ENCODE results near the gene ZNF83. TPM values are rescaled to one million over a fixed set of nuclear protein-coding genes. Genes with fewer than 3 reads are reported as not detected.

The ZNF83 gene
- total and polyA plus RNA-seq, 7 experiments from 2014 or later: 17.2 to 113 (median 62.5) TPM

- no peak overlapping the region for H3K27ac Mint-ChIP-seq
- ATAC-seq (no peak), DNase-seq (no peak)
- intact Hi-C loops (cut with micrococcal nuclease): no loop called here
- H3K4me3 Mint-ChIP-seq: no peak overlapping the region
- POLR2A ChIA-PET: no interaction called here
- no peaks in the 10 kb centered on the region for H3K27me3 Mint-ChIP-seq
- Histone ChIP-seq H3K36me3 (ENCODE audit: control insufficient read depth in 2 of 3, insufficient read depth in 3 of 3, low read length in 3 of 3) (peaks cover 0 to 17% (median under 1%) of the 10 kb centered on the region in 3 experiments), H3K27ac (ENCODE audit: low read depth, low read length) (no peak overlapping the region), H3K4me3 (ENCODE audit: low read length) (no peak overlapping the region), H3K9me3 (ENCODE audit: control insufficient read depth in 2 of 3, low read length in 3 of 3) (no peaks in the 10 kb centered on the region), H3K27me3 (ENCODE audit: control insufficient read depth in 2 of 2, insufficient read depth in 2 of 2, low read length in 2 of 2) (no peaks in the 10 kb centered on the region), H3K4me1 (ENCODE audit: control insufficient read depth in 2 of 2, insufficient read depth in 2 of 2, low read length in 2 of 2) (no peaks in the 10 kb centered on the region)
- peaks cover 0 to 78% (median 8%) of the 10 kb centered on the region in 11 donors for H3K9me3 Mint-ChIP-seq
- H3K4me1 Mint-ChIP-seq: peaks cover 0 to 16% (median 0%) of the 10 kb centered on the region in 7 donors
- CTCF ChIA-PET: no interaction called here
- H3K36me3 Mint-ChIP-seq: peaks cover 11 to 88% (median 82%) of the 10 kb centered on the region in 5 donors
Measured at GRCh38 chr19:52664461-52664860, 26.3 kb upstream of the ZNF83 start.

DNA sequence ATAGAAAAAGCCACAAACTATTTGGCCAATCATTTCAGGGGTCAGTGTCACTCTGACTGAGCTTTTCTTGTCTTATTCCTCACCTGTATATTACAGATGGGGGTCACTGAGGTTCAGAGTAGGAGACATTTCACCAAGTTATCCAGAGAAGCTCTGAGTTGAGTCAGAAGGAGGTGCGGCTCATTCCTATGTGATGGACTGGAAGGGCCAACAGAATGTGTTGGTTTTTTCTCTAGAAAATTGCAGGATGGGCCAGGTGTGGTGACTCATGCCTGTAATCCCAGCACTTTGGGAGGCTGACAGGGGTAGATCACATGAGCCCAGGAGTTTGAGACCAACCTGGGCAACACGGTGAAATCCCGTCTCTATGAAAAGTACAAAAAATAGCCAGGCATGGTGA lies 24.5 kb upstream of the ZNF83 start:
- DNase-seq (no peak), ATAC-seq (no peak)
- peaks cover 0 to 35% (median 9%) of the 10 kb centered on the region in 3 experiments for H3K36me3 ChIP-seq (ENCODE audit: control insufficient read depth in 2 of 3, insufficient read depth in 3 of 3, low read length in 3 of 3)
- no peaks in the 10 kb centered on the region for H3K27me3 ChIP-seq (ENCODE audit: control insufficient read depth in 2 of 2, insufficient read depth in 2 of 2, low read length in 2 of 2)
- no peak overlapping the region for H3K27ac ChIP-seq (ENCODE audit: low read depth, low read length)
- H3K27ac Mint-ChIP-seq: no peak overlapping the region
- H3K9me3 Mint-ChIP-seq: peaks cover 0 to 80% (median 18%) of the 10 kb centered on the region in 11 donors
- peaks cover 0 to 16% (median 0%) of the 10 kb centered on the region in 7 donors for H3K4me1 Mint-ChIP-seq
- peaks cover 0 to 3% (median 0%) of the 10 kb centered on the region in 3 experiments for H3K9me3 ChIP-seq (ENCODE audit: control insufficient read depth in 2 of 3, low read length in 3 of 3)
- intact Hi-C loops (cut with micrococcal nuclease): no loop called here
- POLR2A ChIA-PET: interaction anchor here (1.2 kb wide), 1 partner anchor 22 kb away, joined by 3 read pairs; no protein-coding TSS in a partner anchor
- H3K36me3 Mint-ChIP-seq: peaks cover 26 to 90% (median 85%) of the 10 kb centered on the region in 5 donors
- no peaks in the 10 kb centered on the region for H3K4me1 ChIP-seq (ENCODE audit: control insufficient read depth in 2 of 2, insufficient read depth in 2 of 2, low read length in 2 of 2)
- CTCF ChIA-PET: no interaction called here
- no peak overlapping the region for H3K4me3 ChIP-seq (ENCODE audit: low read length)
- no peak overlapping the region for H3K4me3 Mint-ChIP-seq
- H3K27me3 Mint-ChIP-seq: no peaks in the 10 kb centered on the region

- Histone ChIP-seq H3K27me3 (ENCODE audit: control insufficient read depth in 2 of 2, insufficient read depth in 2 of 2, low read length in 2 of 2) (no peaks in the 10 kb centered on the region), H3K27ac (ENCODE audit: low read depth, low read length) (no peak overlapping the region), H3K36me3 (ENCODE audit: control insufficient read depth in 2 of 3, insufficient read depth in 3 of 3, low read length in 3 of 3) (peaks cover 0 to 47% (median 9%) of the 10 kb centered on the region in 3 experiments), H3K4me1 (ENCODE audit: control insufficient read depth in 2 of 2, insufficient read depth in 2 of 2, low read length in 2 of 2) (no peaks in the 10 kb centered on the region), H3K9me3 (ENCODE audit: control insufficient read depth in 2 of 3, low read length in 3 of 3) (peaks cover 0 to 3% (median 0%) of the 10 kb centered on the region in 3 experiments), H3K4me3 (ENCODE audit: low read length) (no peak overlapping the region)
- no peak for DNase-seq
- POLR2A ChIA-PET: interaction anchor here (0.8 kb wide), 1 partner anchor 36 kb away, joined by 3 read pairs; no protein-coding TSS in a partner anchor
- intact Hi-C loops (cut with micrococcal nuclease): no loop called here
- no peak overlapping the region for H3K4me3 Mint-ChIP-seq
- peaks cover 0 to 77% (median 22%) of the 10 kb centered on the region in 11 donors for H3K9me3 Mint-ChIP-seq
- peak overlapping the region in 1 of 9 donors; percentile 66 for H3K27ac Mint-ChIP-seq
- peaks cover 0 to 12% (median 0%) of the 10 kb centered on the region in 7 donors for H3K4me1 Mint-ChIP-seq
- H3K27me3 Mint-ChIP-seq: no peaks in the 10 kb centered on the region
- H3K36me3 Mint-ChIP-seq: peaks cover 26 to 89% (median 85%) of the 10 kb centered on the region in 5 donors
- CTCF ChIA-PET: no interaction called here
- ATAC-seq: no peak
Measured at GRCh38 chr19:52660981-52661380, 22.8 kb upstream of the ZNF83 start.

DNA sequence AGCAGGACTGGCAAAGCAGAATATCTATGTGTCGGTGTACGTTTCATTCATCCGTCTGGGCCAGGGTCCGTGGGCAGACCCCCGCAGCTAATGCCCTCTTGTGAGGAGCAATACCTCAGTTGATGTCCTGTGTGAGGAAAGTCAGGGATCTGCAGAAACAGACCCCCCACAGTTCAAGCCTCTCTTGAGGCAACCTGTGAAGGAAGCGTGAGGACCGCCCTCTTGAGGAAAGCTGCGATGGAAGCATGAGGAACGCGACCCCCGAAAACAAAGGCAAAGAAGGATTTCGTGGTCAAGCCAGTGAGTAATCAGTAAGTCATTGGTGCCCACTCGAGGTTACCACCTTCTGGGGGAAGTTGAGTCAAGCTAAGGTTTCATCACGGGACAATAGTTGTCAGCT lies 20.9 kb upstream of the ZNF83 start:
- no peak overlapping the region for H3K27ac Mint-ChIP-seq
- no peak overlapping the region for H3K4me3 Mint-ChIP-seq
- H3K9me3 Mint-ChIP-seq: peaks cover 0 to 88% (median 37%) of the 10 kb centered on the region in 11 donors
- ChIA-PET CTCF (interaction anchor here (0.6 kb wide), 1 partner anchor 721 kb away, joined by 3 read pairs; no protein-coding TSS in a partner anchor), POLR2A (no interaction called here)
- no peak overlapping the region for H3K4me3 ChIP-seq (ENCODE audit: low read length)
- H3K36me3 ChIP-seq (ENCODE audit: control insufficient read depth in 2 of 3, insufficient read depth in 3 of 3, low read length in 3 of 3): peaks cover 3 to 66% (median 9%) of the 10 kb centered on the region in 3 experiments
- H3K4me1 ChIP-seq (ENCODE audit: control insufficient read depth in 2 of 2, insufficient read depth in 2 of 2, low read length in 2 of 2): no peaks in the 10 kb centered on the region
- H3K27me3 ChIP-seq (ENCODE audit: control insufficient read depth in 2 of 2, insufficient read depth in 2 of 2, low read length in 2 of 2): no peaks in the 10 kb centered on the region
- intact Hi-C loops (cut with micrococcal nuclease): no loop called here
- DNase-seq (no peak), ATAC-seq (no peak)
- H3K27me3 Mint-ChIP-seq: no peaks in the 10 kb centered on the region
- H3K9me3 ChIP-seq (ENCODE audit: control insufficient read depth in 2 of 3, low read length in 3 of 3): peaks cover 0 to 3% (median 0%) of the 10 kb centered on the region in 3 experiments
- H3K27ac ChIP-seq (ENCODE audit: low read depth, low read length): no peak overlapping the region
- peaks cover 34 to 92% (median 89%) of the 10 kb centered on the region in 5 donors for H3K36me3 Mint-ChIP-seq
- H3K4me1 Mint-ChIP-seq: peaks cover 0 to 9% (median 0%) of the 10 kb centered on the region in 7 donors

- Histone ChIP-seq H3K27me3 (ENCODE audit: control insufficient read depth in 2 of 2, insufficient read depth in 2 of 2, low read length in 2 of 2) (no peaks in the 10 kb centered on the region), H3K36me3 (ENCODE audit: control insufficient read depth in 2 of 3, insufficient read depth in 3 of 3, low read length in 3 of 3) (peaks cover 7 to 71% (median 9%) of the 10 kb centered on the region in 3 experiments), H3K27ac (ENCODE audit: low read depth, low read length) (no peak overlapping the region), H3K4me3 (ENCODE audit: low read length) (no peak overlapping the region), H3K9me3 (ENCODE audit: control insufficient read depth in 2 of 3, low read length in 3 of 3) (peaks cover 0 to 3% (median 0%) of the 10 kb centered on the region in 3 experiments), H3K4me1 (ENCODE audit: control insufficient read depth in 2 of 2, insufficient read depth in 2 of 2, low read length in 2 of 2) (no peaks in the 10 kb centered on the region)
- peaks cover 0 to 9% (median 0%) of the 10 kb centered on the region in 7 donors for H3K4me1 Mint-ChIP-seq
- POLR2A ChIA-PET: no interaction called here
- H3K27ac Mint-ChIP-seq: no peak overlapping the region
- no peak for DNase-seq
- no peak overlapping the region for H3K4me3 Mint-ChIP-seq
- no peaks in the 10 kb centered on the region for H3K27me3 Mint-ChIP-seq
- intact Hi-C loops (cut with micrococcal nuclease): no loop called here
- CTCF ChIA-PET: no interaction called here
- ATAC-seq: no peak
- H3K36me3 Mint-ChIP-seq: peaks cover 39 to 96% (median 92%) of the 10 kb centered on the region in 5 donors
- H3K9me3 Mint-ChIP-seq: peaks cover 0 to 92% (median 40%) of the 10 kb centered on the region in 11 donors
Measured at GRCh38 chr19:52658595-52658994, 20.4 kb upstream of the ZNF83 start.

- Histone ChIP-seq H3K27ac (ENCODE audit: low read depth, low read length) (no peak overlapping the region), H3K36me3 (ENCODE audit: control insufficient read depth in 2 of 3, insufficient read depth in 3 of 3, low read length in 3 of 3) (peaks cover 4 to 64% (median 10%) of the 10 kb centered on the region in 3 experiments), H3K4me3 (ENCODE audit: low read length) (no peak overlapping the region), H3K27me3 (ENCODE audit: control insufficient read depth in 2 of 2, insufficient read depth in 2 of 2, low read length in 2 of 2) (no peaks in the 10 kb centered on the region), H3K4me1 (ENCODE audit: control insufficient read depth in 2 of 2, insufficient read depth in 2 of 2, low read length in 2 of 2) (no peaks in the 10 kb centered on the region), H3K9me3 (ENCODE audit: control insufficient read depth in 2 of 3, low read length in 3 of 3) (peaks cover 0 to 19% (median 0%) of the 10 kb centered on the region in 3 experiments)
- CTCF ChIA-PET: no interaction called here
- Mint-ChIP-seq H3K9me3 (peaks cover 11 to 93% (median 58%) of the 10 kb centered on the region in 11 donors), H3K27ac (no peak overlapping the region), H3K4me3 (no peak overlapping the region), H3K27me3 (no peaks in the 10 kb centered on the region), H3K4me1 (peaks cover 0 to 9% (median 0%) of the 10 kb centered on the region in 7 donors), H3K36me3 (peaks cover 51 to 95% (median 88%) of the 10 kb centered on the region in 5 donors)
- POLR2A ChIA-PET: no interaction called here
- ATAC-seq (no peak), DNase-seq (no peak)
- intact Hi-C loops (cut with micrococcal nuclease): no loop called here
Measured at GRCh38 chr19:52653161-52653560, 15.0 kb upstream of the ZNF83 start.

GRCh38 chr19:52651956-52652355 lies 13.8 kb upstream of the ZNF83 start:
- Mint-ChIP-seq H3K27me3 (no peaks in the 10 kb centered on the region), H3K27ac (no peak overlapping the region), H3K9me3 (peaks cover 19 to 95% (median 64%) of the 10 kb centered on the region in 11 donors), H3K4me1 (peaks cover 0 to 5% (median 0%) of the 10 kb centered on the region in 7 donors), H3K4me3 (no peak overlapping the region), H3K36me3 (peaks cover 54 to 91% (median 89%) of the 10 kb centered on the region in 5 donors)
- intact Hi-C loops (cut with micrococcal nuclease): no loop called here
- POLR2A ChIA-PET: no interaction called here
- DNase-seq (no peak), ATAC-seq (no peak)
- no peak overlapping the region for H3K27ac ChIP-seq (ENCODE audit: low read depth, low read length)
- peaks cover 0 to 30% (median 0%) of the 10 kb centered on the region in 3 experiments for H3K9me3 ChIP-seq (ENCODE audit: control insufficient read depth in 2 of 3, low read length in 3 of 3)
- CTCF ChIA-PET: no interaction called here
- H3K4me1 ChIP-seq (ENCODE audit: control insufficient read depth in 2 of 2, insufficient read depth in 2 of 2, low read length in 2 of 2): no peaks in the 10 kb centered on the region
- no peak overlapping the region for H3K4me3 ChIP-seq (ENCODE audit: low read length)
- no peaks in the 10 kb centered on the region for H3K27me3 ChIP-seq (ENCODE audit: control insufficient read depth in 2 of 2, insufficient read depth in 2 of 2, low read length in 2 of 2)
- H3K36me3 ChIP-seq (ENCODE audit: control insufficient read depth in 2 of 3, insufficient read depth in 3 of 3, low read length in 3 of 3): peaks cover 4 to 57% (median 10%) of the 10 kb centered on the region in 3 experiments
